KOPT-K1 (cell line): ENCODE measurements around the gene ADGRV1.
"Not testable (repeated sequence)": the region's sequence is repeated elsewhere in the genome, so short reads cannot be mapped to it uniquely, and the experiment has no call there.

Source experiments
- H3K27ac ChIP-seq: fragments of 200-600 bp; sonication (generic); 2 replicates; pipeline ENCODE4 v1.5.1; 2016; ENCODE audit warnings: antibody characterized with exemption, mild to moderate bottlenecking, low read depth, low read length; ENCODE audit not compliant: poor library complexity, severe bottlenecking
- H3K36me3 ChIP-seq: fragments of 200-600 bp; sonication (generic); 2 replicates; pipeline ENCODE4 v1.5.1; 2017; ENCODE audit warnings: antibody characterized with exemption, mild to moderate bottlenecking, low read length, moderate library complexity; ENCODE audit not compliant: insufficient read depth
- H3K9me3 ChIP-seq: fragments of 200-600 bp; sonication (generic); 2 replicates; pipeline ENCODE4 v1.5.1; 2017; ENCODE audit warnings: antibody characterized with exemption, low read length, mild to moderate bottlenecking; ENCODE audit not compliant: insufficient read depth, poor library complexity, severe bottlenecking

The ADGRV1 gene

GRCh38 chr5:90685425-90686022, 126.9 kb downstream of the ADGRV1 start:
- Histone ChIP-seq H3K27ac (no peak overlapping the region), H3K36me3 (no peaks in the 10 kb centered on the region), H3K9me3 (no peaks in the 10 kb centered on the region)

GRCh38 chr5:90686363-90686762, 127.8 kb downstream of the ADGRV1 start:
- not testable (repeated sequence) for H3K9me3 ChIP-seq, H3K36me3 ChIP-seq, H3K27ac ChIP-seq

GRCh38 chr5:90687458-90687857, 128.9 kb downstream of the ADGRV1 start:
- not testable (repeated sequence) for H3K36me3 ChIP-seq, H3K9me3 ChIP-seq

DNA sequence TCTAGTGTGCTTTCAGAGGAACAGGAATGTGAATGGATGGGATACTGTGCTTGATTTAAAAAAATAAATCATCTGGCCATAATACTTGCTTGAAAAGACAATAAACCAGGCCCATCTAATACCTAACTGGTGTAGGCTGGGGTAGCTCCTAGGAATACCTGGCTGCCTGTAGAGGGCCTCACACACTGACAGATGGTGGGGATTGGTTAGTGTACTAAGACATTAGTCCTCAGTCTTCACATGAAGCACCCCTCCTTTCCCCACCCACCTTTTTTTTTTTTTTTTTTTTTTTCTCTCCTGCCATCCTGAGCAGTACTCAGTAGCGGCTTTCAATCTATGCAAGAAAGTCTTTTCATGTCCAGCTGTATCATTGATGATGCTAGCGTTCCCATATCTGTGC, 130.5 kb downstream of the ADGRV1 start:
- no peak overlapping the region for H3K27ac ChIP-seq
- no peaks in the 10 kb centered on the region for H3K36me3 ChIP-seq
- H3K9me3 ChIP-seq = no peaks in the 10 kb centered on the region

More at GRCh38 chr5:90687458-90687857, 128.9 kb downstream of the ADGRV1 start:
- H3K27ac ChIP-seq = not testable (repeated sequence)

GRCh38 chr5:90690307-90690706, 131.7 kb downstream of the ADGRV1 start:
- no peak overlapping the region for H3K27ac ChIP-seq
- H3K9me3 ChIP-seq = no peaks in the 10 kb centered on the region
- no peaks in the 10 kb centered on the region for H3K36me3 ChIP-seq

DNA sequence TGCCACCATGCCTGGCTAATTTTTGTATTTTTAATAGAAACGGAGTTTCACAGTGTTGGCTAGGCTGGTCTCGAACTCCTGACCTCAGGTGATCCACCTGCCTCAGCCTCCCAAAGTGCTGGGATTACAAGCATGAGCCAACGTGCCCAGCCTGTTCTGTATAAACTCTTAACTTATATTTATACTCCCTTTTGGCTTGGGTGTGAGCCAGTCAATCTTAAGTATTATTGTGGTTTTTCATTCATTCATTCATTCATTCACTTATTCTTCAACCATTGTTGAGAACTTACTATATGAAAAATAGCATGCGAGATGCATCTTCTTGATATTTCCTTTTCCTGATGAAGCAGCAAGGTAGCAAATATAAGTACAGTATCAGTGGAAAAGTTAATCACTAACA, 132.9 kb downstream of the ADGRV1 start:
- no peaks in the 10 kb centered on the region for H3K9me3 ChIP-seq
- no peaks in the 10 kb centered on the region for H3K36me3 ChIP-seq
- H3K27ac ChIP-seq = no peak overlapping the region

DNA sequence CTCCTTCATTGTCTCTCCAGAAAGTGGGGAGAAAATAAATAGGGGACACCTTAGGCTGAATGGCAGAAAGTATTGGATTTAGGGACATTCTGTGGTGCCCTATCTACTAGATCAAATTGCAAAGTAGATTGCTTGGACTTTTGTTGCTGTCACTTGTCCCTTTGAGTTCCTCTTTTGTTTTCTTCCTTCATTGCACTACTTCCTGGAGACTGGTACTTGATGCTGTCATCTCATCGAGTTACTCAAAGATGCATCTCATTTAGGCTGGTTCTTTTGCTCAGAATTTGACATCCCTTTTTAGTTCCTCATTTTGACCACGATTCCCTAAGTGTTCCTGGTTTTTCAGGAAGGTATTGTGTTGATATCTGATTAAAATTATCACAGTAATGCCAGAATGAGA, 137.6 kb downstream of the ADGRV1 start:
- no peak overlapping the region for H3K27ac ChIP-seq
- no peaks in the 10 kb centered on the region for H3K36me3 ChIP-seq
- H3K9me3 ChIP-seq = no peaks in the 10 kb centered on the region

GRCh38 chr5:90700299-90700698, 141.7 kb downstream of the ADGRV1 start:
- H3K36me3 ChIP-seq = no peaks in the 10 kb centered on the region
- H3K9me3 ChIP-seq = no peaks in the 10 kb centered on the region
- H3K27ac ChIP-seq = no peak overlapping the region

DNA sequence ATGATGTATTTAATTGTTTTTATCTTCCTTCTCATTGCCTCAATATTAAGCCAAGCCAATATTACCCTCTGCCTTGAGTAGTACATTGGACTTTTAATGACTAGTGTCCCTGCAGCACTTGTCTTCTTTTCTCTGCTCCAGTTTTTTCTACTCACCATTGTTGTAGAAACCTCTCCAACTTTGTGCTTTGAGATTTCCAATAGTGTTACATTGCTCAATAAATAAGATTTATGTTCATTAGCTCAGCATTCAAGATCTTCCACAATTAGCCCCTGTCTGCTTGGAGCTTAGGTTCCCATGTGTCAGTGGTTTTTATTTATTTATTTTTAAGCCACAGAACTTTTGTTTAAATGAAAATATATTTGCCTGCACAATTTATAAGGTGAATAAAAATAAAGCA, 145.3 kb downstream of the ADGRV1 start:
- Histone ChIP-seq H3K9me3 (no peaks in the 10 kb centered on the region), H3K27ac (no peak overlapping the region), H3K36me3 (no peaks in the 10 kb centered on the region)

GRCh38 chr5:90707698-90708097, 149.1 kb downstream of the ADGRV1 start:
- no peak overlapping the region for H3K27ac ChIP-seq
- no peaks in the 10 kb centered on the region for H3K9me3 ChIP-seq
- no peaks in the 10 kb centered on the region for H3K36me3 ChIP-seq

- H3K9me3 ChIP-seq = no peaks in the 10 kb centered on the region
- H3K27ac ChIP-seq = no peak overlapping the region
- no peaks in the 10 kb centered on the region for H3K36me3 ChIP-seq
Measured at GRCh38 chr5:90709323-90710155, 150.9 kb downstream of the ADGRV1 start.

DNA sequence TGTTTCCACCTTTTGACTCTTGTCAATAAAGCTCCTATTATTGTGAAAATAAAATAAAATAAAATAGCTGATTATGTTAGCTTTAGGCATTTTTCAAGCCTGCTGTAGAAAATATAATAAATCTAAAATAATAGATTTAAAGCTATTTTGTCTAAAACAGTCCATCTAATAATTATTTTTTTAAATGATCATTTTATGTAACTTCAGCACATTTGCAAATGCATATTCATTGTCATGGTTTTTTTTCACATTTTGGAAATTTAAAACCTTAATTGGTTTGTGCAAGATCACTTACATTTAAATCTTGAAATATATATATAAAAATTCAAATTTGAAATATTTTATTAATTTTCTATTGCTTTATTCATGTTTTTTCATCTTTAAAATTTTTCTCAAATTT, 159.8 kb downstream of the ADGRV1 start:
- H3K27ac ChIP-seq = no peak overlapping the region
- no peaks in the 10 kb centered on the region for H3K36me3 ChIP-seq
- no peaks in the 10 kb centered on the region for H3K9me3 ChIP-seq

- Histone ChIP-seq H3K36me3 (no peaks in the 10 kb centered on the region), H3K9me3 (no peaks in the 10 kb centered on the region), H3K27ac (no peak overlapping the region)
Measured at GRCh38 chr5:90739567-90739966, 181.0 kb downstream of the ADGRV1 start.

DNA sequence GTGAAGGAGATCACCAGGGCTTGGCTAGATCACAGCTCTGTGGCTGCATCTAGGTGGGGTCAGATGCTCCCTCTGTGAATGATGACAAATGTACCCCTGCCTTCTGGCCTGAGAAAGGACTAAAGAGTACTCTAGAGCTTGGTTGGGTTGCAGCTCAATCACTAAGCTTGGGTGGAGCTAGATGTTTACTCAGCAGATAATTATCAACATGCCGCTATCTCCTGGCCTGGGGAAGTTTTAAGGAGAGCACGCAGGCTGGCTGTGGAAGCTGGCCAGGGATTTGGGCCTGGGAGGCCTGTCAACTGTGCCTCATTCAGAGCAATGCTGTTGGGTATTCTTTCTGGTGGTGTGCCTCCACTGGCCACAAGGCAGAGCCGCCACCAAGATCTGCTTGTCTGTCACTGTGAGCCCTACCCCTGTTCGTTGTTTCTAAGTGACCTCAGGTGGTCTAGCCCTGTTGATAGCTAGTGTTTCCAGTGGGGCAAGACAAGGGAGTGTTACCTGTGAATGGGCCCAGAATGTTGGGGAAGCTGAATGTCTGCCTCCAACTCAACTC, 181.7 kb downstream of the ADGRV1 start:
- no peaks in the 10 kb centered on the region for H3K9me3 ChIP-seq
- no peak overlapping the region for H3K27ac ChIP-seq

GRCh38 chr5:90741022-90741564, 182.5 kb downstream of the ADGRV1 start:
- Histone ChIP-seq H3K9me3 (no peaks in the 10 kb centered on the region), H3K36me3 (no peaks in the 10 kb centered on the region), H3K27ac (no peak overlapping the region)

More for the DNA sequence above, 181.7 kb downstream of the ADGRV1 start:
- no peaks in the 10 kb centered on the region for H3K36me3 ChIP-seq
